Stimulated activated CD4-positive, alpha-beta T cell treated with anti-CD3 and anti-CD28 coated beads, Interleukin-12 subunit alpha, Interleukin-12 subunit beta, amount 100 ng/mL, for 48 hours (primary cell): Measurements from ENCODE around the gene KNDC1.

Source experiments
- DNase-seq, 3 donors: peaks; one replicate each; pipeline ENCODE4 v3.0.0-alpha.2; 2020; ENCODE audit warnings: low read depth in 2 of 3, low spot score in 1 of 3

Gene KNDC1

GRCh38 chr10:133203652-133204195 lies 43.7 kb downstream of the KNDC1 start:
- DNase-seq, result no peak

DNA sequence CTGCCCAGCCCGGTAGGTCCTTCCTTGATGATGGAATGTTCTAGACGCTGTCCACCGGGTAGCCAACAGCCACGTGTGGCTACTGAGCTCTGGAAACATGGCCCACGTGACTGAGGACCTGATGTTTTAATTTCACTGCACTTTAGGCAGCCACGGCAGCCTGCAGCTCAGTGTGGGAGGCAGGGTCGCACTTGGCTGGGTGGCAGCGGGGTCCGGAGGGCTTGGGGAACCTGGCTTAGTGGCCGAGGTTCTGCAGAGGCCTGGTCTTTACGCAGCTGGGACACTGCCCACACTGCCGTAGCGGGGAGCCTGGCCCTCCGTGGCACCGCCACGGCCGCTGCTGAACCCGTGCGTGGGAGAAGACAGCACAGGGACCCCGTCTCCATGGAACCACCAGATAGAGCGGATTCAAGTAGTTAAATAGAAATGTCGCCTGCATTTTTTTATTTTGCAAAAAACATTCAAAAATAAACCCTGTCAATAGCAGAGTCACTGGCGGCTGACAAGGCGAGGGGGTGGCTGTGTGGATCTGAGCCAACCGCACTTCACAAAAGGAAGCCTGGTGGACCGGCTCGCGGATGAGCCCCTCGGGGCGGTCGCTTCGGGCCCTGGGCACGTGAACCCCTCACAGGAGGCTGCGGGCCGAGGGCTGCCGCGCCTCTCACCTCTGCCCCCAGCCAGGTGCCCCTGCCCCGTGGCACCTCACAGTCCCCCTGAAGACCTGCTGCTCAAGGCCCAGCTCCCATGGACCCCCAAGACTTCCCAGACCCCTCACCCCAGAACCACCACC lies 44.4 kb downstream of the KNDC1 start:
- DNase-seq, result no peak

- no peak for DNase-seq
Observed at GRCh38 chr10:133205146-133205545, 45.1 kb downstream of the KNDC1 start.

- no peak for DNase-seq
Observed at GRCh38 chr10:133206356-133207040, 46.5 kb downstream of the KNDC1 start.

GRCh38 chr10:133207041-133207600 lies 47.1 kb downstream of the KNDC1 start:
- DNase-seq, result no peak

DNA sequence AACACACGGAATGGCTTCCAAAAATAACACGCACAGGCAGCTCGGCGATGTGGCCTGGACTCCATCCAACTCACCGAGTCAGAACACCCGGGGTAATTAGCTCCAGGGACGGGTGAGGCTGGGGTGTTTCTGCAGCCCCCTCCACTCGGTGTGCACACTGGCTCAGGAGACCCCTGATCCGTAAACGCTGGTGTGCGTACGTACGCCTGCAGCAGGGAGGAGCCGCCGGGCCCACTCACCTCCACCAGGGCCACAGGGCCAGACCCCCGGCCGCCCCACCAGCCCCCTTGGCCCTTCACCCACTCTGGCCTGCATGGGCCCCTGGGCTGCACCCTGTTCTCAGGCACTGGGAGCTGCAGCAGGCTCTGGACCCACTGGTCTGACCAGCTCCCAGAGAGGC lies 47.6 kb downstream of the KNDC1 start:
- DNase-seq, result no peak

DNA sequence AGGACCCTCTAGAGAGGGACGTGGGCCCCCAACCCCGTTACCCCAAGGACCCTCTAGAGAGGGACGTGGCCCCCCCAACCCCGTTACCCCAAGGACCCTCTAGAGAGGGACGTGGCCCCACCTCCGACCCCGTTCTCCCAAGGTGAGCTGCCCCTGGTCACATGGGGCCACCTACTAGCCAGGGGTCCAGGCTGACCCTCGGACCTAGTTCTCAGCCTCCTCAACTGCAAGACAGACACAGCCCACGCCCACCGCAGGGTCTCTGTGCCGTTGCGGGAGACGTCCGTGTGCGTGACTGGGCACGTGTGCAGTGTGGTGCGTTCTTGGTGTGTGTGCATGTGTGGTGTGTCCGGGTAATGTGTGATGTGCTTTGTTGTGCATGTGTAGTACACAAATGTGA lies 48.4 kb downstream of the KNDC1 start:
- DNase-seq, result no peak

GRCh38 chr10:133209117-133209516 lies 49.1 kb downstream of the KNDC1 start:
- DNase-seq, result no peak

GRCh38 chr10:133209641-133210040 lies 49.6 kb downstream of the KNDC1 start:
- DNase-seq, result no peak

DNA sequence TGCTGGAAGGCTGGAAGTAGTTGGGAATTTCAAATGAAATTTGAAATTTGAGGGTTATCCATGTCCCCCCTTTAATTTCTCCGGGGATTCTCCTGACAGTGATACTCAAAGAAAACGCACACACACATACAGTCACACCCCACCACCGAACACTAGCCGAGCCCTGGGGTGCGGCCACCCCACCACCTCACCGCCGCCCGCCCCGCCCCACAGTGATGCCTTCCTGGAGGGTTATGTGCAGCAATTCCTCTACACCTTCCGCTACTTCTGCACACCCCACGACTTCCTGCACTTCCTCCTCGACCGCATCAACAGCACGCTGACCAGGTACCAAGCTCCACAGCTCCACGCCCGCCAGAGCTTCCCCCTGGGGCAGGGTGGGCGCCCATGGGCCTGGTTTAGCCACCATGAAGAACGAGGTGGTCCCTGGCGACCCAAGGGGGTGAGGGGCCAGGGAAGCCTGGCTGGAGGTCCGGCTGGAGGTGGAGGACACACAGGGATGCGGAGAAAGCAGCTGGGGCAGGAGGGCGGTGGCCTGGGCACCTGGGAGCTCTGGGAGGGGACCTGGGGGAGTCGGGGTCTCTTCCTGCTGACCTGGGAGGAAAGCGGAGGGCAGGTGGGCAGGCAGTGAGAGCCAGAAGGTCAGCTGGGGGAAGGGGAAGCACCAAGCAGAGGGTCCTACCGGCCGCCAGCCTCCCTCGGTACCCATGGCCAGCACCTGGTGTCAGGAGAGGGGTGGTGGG lies 50.5 kb downstream of the KNDC1 start:
- no peak for DNase-seq

DNA sequence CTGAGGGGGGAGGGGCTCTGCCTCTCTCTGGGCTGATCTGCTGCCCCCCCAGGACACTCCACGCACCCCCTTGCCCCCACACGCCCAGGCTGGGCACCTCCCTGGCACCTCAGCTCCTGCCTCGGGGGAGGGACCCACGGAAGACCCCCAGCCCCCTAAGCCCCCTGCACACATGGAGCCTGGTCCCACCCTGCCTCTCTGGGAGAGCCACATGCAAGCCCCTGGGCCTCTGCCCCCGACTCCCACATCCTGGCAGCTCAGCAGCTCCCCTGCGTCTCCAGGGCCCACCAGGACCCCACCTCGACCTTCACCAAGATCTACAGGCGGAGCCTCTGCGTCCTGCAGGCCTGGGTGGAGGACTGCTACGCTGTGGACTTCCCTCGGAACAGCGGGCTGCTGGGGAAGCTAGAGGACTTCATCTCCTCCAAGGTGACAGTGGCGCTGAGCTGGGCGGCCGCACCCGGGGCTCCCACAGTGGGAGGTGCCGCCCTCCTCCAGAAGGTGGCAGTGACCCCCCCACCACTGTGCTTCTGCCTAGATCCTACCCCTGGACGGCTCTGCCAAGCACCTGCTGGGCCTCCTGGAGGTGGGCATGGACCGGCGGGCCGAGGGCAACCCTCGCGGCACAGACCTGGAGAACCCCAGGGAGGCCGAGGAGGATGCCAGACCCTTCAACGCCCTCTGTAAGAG lies 51.3 kb downstream of the KNDC1 start:
- DNase-seq, result no peak

- DNase-seq, result no peak
Observed at GRCh38 chr10:133211959-133212852, 52.2 kb downstream of the KNDC1 start.

GRCh38 chr10:133212853-133213494 lies 53.0 kb downstream of the KNDC1 start:
- DNase-seq, result no peak

GRCh38 chr10:133213641-133214467 lies 53.8 kb downstream of the KNDC1 start:
- DNase-seq, result no peak

DNA sequence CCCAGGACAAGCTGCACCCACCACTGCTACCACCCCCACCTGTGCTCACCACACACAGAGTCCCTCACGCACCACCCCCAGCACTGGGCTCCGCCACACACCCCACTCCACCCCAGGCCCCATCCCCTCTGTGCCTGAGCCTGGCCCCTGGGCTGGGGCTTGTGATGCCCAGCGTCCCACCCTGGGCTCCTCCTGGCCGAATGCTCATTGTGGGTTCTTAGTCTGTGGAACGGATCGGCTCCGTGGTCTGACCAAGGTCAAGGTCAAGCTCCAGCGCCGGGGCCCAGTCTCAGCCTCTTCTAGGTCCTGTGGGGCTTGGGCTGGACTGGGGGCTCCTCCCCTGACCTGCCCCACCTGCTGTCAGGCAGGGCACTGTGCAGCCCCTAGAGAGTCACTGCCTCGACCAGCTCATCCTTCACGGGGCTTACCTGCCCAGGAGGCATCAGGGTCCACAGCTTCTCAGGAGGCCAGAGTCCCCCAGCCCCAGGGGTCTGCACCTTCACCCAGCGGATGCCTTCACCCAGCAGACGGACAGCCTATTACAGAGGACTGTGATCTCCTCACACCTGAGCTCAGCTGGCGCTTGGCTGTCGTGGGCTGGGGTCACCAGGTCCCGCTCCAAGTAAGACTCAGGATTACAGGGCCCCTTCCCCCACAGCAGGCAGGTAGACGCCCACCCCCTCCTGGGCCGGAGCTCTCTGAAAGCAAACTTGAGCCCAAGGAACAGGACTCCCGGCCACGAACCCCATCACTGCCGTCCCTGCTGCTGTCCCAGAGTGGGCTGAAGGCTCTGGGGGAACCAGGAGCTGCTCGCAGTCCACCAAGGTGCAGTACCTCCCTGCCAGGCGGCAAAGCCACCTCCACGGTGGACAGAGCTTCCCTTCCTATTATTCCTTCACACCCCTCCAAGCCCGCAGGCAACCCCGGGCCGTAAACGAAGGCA lies 54.7 kb downstream of the KNDC1 start:
- no peak for DNase-seq

DNA sequence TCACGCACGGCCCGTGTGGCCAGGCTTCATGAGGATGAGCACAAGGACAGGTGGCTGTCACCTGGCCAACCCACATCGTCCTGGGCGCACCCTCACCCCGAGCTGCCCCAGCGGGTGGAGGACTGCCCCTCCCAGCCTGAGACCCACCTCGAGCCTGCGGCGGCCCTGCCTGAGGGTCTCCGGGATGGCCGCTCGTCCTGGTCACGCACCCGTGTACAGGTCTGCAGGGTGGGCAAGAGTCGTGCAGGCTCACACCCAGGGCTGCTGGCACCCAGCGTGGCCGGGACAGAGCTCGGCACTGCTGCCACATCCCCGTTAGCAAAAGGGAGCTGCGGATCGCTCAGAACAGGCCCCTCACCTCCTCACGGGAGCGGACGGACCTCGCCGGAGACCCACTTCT lies 55.6 kb downstream of the KNDC1 start:
- DNase-seq, result no peak

DNA sequence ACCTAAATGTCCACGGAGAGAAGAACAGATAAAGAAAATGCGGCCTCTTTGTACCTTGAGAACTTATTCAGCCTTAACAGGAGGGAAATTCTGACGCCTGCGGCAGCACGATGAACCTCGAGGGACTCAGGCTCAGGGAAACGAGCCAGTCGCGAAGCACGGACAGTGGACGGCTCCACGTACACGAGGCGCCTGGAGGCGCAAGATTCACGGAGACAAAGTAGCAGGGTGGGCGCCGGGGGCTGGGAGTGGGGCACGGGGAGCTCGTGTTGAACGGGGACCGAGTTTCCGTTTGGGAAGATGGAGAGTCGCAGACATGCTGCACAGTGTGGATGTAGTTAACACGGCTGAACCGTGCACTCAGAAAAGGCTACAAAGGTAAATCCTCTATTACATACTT lies 56.8 kb downstream of the KNDC1 start:
- no peak for DNase-seq
